ENCODE results near the gene NT5DC2.
A peak's percentile ranks its signal among the peaks of the same experiment; 100 is the strongest.
"Not testable (repeated sequence)": the region's sequence is repeated elsewhere in the genome, so short reads cannot be mapped to it uniquely, and the experiment has no call there.

The NT5DC2 gene

DNA sequence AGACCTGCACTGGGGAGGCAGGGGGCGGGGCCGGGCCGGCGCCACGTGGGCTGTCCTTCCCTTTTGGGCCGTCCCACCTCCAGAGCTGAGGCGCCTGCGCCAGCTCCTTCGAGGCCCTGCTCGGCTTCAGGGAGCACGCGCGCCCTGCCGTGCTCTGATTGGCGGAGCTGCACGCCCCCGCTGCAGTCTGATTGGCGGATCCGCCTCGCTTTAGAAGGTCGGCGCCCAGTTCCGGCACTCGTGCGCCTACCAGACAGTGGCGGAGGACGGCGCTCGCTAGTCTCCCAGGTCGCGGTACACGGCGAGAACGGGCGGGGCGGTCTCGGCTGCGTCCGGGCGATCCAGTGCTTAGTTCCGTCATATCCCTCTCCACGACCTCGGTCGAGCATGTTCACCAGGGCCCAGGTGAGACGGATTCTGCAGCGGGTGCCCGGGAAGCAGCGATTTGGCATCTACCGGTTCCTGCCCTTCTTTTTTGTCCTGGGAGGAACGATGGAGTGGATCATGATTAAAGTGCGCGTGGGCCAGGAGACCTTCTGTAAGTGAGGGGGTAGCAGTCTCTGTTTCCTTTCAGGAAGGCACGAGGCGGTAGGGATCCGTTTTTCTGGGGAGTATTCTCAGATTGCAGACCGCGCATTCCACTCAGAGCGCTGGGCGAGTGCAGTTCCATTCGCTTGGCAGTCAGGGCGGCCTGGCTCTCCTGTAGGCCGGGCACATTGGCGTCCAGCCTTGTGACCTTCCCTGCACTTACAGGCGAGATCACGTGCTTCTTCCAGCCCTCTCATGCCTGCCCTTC lies 2.9 kb upstream of the NT5DC2 start, which contains the start of gene UQCC5:
Gene UQCC5 (plus strand): TSS at position 237 of the 796 bp plus-strand sequence. CDS start 151 bp downstream, at position 388.
- DNase-seq, result peak; percentile 88 to 94

DNA sequence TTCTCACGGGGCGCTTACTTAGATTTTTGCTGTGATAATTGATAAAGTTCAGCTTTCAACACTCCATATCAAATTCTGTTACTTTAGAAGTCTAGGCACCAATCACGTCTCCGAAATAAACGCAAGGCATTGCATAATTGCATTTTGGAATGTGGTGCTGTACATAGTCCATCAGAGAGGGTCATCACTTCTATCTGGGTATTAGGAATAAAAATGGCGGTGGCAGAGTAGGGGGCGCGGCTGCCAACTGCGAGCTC lies 2.4 kb upstream of the NT5DC2 start:
- no peak for DNase-seq

DNA sequence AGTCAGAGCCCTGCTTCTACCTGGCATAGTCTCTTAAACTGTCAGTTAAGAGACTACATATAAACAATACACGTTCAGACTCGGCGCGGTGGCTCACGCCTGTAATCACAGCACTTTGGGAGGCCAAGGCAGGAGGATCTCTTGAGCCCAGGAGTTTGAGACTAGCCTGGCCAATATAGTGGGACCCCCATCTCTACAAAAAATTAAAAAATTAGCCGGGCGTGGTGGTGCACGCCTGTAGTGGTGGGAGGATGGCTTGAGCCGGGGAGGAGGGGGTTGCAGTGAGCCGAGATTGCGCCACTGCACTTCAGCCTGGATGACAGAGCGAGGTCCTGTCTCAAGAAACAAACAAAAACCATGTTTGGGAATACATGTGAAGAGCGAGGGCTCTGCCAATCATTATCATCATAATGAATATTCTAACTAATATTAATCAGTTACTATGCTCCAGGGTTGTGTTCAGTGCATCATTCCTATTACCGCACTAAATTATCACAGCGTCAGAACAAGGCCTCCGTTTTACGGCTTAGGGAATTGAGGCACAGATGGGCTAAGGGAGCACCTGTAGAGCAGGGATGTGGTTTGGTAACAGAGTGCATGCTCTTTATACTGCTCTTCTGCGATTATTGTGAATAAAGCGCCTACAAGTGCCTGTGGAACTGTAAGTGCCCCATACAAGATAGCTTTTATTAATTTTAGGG lies 1.9 kb upstream of the NT5DC2 start:
- no peak for DNase-seq

DNA sequence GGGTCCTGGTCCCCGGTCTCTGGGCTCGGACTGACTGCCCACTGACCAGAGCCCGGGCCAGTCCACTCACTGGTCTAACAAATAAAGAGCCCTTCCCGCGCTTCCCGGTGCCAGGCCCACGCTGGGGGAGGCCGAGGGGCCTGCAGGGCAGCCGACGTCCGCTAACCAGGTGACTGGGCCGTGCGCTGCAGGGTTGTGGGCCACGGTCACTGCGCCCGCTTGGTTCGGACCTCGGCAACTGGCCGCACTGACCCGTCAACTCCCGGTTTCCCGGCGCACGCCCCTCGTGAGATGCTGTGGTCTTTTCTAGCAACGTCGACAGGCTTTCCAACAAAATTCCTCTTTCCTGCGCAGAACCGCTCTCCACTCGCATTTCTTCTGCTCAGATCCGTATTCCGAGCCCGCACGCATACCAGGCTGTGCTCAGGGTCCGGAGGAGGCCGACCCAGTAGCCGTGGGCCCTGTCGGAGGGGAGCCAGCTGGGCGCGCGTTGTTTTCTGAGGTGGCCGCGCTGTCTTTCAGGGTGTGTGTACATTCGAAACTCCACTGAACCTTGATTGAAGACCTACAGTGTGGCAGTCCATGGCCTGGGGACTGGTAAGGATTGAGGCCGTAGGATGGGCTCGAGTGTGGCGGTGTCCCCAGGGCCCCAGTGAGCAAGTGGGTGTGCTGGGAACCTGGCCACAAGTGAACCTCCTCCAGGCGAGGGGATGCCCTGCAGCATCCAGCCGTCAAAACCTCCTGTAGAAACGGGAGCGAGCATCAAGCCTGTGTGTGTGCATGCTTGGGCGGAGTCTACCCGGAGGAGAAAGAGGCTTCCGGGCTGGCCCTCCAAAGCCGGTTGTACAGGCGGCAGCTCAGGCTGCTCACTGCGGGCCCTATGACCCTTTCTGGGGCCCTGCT lies 875 bp upstream of the NT5DC2 start:
- DNase-seq, result no peak

DNA sequence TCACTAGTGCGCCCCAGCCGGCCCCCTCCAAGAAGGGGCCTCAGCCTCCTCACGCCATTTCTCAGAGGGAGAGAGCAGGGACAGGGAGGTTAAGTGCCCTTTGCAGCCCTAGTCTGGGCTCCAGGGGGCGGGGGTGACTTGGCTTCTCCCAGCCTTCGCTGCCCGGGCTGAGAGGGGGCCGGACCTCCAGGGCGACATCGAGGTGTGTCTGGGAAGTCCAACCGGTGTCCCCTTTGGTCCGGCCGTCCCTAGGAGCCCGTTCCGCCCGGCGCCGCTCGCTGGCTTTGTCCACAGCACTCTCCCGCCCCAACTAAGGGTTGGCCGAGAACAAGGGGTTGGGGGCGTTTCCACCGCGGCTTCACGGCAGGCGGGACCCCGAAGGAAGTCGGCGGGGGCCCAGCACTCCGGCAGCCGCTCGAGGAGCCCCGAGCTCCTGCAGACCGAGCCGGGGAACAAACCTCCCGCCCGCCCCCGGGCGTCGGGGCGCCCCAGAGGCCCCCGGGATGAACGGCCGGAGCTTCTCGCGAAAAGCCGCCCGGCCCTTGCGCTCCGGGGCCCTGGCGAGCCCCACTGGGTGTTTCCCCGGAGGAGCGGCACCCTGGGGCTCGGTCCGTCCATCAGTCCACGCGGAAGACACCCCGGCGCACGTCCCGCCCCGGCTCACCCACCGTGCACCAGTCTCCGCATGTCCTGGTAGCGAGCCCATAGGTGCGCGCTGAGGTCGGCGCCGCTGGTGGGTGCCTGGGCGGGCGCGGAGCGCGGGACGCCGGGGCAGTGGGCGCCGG lies 627 bp downstream of the NT5DC2 start:
- no peak for DNase-seq

DNA sequence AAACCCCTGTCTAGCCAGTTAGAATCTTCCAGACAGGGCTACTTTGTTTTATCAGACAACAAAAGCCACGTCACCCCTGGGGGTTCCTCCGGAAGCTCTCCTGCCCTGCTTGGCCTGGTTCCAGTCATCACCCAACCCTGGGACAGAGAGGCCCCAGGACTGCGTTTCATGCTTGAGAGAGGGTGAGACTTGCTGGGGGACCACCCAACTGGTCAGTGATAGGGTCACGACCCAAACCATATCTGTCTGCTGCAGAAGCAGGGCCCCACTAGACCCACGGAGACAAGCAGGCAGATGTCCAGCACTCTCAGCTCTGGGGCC lies 1.2 kb downstream of the NT5DC2 start:
- DNase-seq, result no peak

DNA sequence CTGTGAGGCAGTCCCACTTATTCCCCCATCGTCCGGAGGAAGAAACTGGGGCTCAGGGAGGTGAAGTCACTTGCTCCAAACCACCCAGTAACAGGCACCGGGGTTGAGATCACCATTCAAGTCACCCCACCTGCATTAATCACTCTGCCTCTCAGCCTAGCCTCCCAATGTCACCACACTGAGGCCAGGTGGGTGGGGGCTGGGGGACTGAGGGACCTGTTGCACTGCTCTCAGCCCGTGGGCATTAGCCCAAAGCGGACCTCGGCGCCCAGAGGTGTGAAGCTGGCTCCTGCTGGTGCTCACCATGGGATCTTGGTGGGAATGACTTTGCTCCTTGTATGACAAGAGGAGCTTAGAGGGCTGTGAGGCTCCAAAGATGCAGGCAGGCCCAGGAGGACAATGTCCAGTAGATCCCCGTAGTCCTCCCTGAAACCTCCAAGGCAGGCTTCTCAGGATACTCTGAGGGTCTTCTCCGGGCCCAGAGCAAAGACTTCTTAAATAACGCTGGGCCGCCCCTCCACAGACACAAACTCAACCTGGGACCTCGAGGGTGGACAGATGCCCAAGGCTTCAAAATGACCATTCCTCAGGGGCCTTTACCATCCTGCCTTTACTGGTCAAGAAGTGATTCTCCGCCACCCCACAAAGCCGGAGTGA lies 1.7 kb downstream of the NT5DC2 start:
- DNase-seq, result no peak

DNA sequence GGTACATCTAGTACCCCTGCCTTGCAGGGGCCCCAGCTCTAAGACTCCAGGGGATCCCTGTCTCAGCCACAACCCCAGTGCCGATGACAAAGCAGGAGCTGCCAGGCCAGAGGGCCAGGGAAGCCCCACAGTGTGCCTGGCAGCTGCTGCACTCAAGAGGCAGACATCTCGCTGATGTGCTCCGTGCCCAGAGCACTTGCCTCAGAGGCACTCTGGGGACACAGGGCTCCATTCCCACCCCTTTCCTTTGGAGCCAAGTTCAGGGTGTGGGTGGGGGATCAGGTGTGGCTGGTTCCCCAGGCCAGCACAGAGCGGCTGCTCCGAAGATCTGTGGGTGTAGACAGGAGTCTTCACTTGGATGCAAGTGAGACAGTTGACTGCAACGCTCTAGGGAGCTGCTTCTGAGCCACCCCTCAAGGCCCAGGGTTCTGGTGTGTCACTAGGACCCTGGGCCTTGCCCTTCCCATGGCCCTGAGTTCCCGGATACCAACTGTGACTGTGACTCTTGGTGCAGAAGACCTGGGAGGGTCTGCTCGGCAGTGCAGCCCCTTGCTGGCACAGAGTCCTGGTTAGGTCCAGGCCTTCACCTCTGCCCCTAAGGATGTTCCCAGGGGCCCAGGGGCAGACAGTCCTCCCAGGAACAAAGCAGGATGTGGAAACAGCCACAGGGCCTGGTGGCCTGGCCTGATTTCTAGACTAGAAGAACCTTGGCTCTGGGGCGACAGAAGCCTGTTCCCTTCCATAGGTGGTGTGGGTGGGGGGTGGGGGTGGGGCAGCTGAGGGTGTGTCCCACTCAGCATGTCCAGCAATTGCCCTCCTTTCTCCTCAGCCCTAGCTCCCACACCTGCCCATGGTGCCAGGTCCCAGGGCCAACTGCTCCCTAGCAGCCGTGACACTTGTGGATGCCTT lies 2.5 kb downstream of the NT5DC2 start:
- DNase-seq, result no peak

DNA sequence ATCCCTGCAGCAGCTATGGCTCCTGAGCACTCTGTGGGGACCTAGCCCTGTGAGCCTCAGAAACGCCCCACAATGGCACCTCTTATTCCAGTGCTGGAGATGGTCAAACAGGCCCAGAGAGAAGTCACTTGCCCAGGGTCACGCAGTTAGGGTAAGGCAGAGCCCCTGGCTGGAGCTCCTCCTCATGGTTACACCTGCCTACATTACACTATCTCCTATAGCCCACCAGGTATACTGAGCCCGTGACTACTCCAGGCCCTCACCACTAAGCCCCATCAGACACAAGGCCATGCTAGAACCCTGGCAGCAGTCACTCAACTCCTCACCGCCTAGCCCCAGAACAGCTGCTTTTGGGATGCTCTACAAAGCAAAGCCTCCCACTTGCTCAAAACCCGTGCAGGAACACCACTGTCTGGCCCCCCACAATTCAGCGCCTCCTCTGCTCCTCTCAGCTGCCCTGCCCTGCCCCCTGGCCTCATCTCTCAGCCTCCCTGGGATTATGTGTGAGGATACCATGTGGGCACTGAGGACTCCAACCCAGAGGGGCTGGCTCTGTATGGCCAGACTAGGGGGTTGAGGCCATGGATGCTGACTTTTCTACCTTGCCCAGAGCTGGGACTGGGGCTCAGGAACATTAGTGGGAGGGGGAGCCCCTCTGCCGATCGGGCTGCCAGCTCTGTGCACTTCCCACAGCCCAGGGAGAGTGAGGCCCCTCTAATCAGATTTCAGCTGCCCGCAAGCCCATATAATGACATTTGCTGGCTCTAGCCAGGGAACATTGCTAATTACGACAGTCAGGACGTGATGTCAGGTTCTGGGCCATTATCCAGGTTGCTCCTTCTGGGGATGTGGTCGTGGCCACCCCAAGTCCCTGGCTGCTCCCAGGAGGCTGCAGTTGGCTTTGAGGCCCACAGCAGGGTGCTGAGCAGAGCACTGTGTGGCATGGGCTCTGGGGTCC lies 4.0 kb downstream of the NT5DC2 start:
- DNase-seq, result no peak

DNA sequence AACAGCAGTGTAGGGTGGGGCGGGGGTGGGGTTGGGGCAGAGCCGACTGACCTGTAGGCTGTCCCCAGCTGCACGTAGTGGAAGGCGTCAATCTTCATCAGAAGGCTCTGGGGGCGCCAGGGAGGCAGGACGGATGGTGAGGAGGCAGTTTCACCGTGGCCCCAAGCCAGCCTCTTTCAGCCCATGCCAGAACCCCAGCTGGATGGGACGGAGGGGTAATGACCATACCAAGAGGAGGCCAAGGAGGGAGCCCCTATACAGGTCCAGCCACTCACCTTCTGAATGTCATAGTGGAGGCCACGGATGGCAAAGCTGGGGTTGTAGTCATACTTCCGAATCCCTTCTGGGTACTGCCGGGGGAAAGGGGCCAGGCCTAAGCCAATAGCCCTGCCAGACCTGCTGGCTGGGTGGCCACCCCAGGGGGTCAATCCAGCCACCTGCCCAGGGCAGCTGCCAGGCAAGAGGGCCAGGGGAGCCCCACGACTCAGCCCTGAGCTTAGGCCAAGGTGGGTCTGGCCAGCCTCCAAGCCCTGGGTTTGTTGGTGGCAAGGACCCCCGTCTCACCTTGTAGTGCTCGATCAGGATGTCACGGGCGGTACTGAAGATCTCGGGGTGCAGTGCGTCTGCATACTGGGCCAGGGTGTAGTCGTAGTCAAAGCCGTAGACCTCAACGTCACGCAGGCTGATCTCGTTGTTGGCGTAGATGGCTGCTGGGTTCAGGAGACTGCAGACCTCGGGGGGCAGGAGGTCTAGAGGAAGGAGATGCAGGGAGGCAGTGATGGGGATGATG lies 4.9 kb downstream of the NT5DC2 start:
- DNase-seq, result no peak

DNA sequence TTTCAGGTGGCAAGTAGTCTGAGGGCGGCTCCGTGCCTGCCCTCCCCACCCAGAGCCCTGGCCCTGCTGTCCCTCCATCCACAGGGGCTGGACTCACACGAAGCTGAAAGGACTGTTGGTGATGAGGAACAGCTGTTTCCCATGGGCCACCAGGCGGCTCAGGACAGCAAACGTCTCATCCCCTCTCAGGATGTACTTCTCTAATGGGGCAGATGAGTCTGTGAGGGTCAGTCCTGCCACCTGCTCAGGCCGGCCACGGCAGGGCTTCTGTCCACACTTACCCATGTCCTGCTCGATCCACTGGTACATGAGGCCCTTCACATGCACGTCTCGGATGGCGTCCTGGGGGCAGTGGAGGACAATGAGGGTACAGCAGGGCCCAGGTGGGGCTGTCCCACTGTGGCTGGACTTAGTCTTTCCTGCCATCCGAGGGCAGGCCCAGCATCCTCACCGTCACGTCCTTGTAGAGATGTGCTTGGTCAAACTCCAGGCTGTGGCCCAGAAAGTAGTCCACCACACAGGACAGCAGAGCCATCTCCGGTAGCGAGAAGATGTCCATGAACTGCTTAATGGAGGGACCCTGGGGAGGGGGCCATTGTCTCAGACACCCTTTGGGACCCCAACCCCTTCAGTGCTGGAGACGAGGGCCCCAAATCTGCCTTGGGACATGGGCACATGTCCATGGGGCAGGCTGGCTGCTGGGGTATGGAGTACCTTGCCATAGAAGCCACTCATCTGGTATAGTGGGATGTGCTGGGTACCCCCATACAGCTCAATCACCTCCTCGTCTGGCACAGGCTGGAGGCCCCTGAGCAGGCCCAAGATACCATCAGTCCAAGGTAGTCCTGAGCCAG lies 5.7 kb downstream of the NT5DC2 start:
- DNase-seq, result no peak

DNA sequence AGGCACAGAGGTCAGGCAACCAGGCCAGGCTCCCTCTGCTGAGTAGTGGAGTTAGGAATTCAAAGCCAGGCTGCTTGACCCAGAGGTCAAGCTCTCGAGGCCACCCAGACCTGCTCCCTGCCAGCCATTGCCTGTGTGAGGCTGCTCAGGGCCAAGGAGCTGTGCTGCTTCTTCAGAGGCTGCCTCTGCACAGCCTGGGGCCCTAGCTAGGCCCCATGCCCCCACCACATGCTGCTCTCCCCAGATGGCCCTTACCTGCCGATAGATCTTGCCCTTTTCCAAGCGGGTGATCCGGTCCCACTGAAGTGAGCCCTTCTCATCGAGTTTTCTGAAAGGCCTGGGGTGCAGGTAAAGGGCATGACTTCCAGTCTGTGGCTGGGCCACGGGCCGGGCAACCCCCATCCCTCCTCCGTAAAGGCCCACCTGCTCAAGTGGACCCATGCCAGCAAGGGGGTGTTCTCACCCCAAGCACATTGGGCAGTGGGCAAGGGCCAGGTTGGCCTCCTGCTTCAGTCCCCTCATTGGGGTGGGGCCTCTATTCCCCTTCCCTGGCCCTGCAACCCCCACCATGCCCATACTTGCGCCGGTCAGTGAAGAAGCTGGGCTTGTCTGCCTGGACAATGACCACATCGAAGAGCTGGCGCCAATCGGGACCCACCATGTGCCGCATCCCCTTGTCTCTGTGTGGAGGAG lies 6.5 kb downstream of the NT5DC2 start:
- no peak for DNase-seq

DNA sequence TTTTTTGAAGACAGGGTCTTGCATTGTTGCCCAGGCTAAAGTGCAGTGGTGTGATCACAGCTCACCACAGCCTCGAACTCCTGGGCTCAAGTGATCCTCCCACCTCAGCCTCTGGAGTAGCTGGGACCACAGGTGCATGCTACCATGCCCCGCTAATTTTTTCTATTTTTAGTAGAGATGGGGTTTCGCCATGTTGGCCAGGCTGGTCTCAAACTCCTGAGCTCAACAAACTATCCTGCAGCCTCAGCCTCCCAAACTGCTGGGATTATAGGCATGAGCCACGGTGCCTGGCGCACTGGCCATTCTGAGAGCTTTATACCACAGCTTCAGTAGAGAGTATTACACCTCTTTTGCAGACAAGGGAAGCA lies 7.0 kb downstream of the NT5DC2 start:
- DNase-seq, result not testable (repeated sequence)

DNA sequence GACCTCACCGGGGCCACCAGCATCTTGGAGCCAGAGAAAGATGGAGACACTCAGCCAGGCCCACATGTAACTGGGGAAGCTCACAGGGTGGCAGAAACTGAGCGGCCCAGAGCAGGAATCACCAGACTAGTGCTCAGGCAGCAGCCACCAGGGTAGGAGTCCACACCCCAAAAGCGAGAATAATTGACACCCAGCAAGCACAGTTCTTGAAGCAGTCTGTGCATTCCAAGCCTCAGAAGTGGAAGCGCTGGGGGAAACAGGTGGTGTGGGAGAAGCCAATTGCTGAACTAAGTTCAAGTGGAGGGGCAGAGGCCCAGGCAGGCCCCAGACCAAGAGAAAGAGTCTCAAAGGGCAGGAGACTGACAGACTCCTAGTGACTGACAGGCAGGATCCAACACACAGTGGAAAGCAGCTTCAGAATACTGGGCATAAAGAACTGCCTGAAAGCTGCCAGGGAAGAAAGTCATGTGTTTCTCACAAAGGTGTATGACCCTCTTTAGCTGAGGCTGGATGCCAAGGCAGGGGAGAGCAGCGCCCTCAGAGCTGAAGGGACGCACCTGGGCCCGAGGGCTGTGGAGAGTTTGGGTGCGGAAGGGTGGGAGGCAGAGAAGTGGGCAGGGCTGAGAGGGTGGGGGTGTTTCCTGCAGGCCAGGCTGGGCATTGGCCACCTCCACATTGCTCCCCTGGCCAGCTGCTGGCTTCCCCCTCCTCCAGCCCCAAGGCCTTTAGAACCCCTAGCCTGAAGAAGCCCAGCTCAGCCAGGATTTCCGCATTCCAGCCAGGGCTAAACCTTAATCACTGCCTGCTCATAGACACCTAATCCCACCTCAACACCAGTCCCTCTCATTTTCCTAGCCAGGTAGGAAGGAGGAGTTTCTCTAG lies 7.7 kb downstream of the NT5DC2 start:
- no peak for DNase-seq

DNA sequence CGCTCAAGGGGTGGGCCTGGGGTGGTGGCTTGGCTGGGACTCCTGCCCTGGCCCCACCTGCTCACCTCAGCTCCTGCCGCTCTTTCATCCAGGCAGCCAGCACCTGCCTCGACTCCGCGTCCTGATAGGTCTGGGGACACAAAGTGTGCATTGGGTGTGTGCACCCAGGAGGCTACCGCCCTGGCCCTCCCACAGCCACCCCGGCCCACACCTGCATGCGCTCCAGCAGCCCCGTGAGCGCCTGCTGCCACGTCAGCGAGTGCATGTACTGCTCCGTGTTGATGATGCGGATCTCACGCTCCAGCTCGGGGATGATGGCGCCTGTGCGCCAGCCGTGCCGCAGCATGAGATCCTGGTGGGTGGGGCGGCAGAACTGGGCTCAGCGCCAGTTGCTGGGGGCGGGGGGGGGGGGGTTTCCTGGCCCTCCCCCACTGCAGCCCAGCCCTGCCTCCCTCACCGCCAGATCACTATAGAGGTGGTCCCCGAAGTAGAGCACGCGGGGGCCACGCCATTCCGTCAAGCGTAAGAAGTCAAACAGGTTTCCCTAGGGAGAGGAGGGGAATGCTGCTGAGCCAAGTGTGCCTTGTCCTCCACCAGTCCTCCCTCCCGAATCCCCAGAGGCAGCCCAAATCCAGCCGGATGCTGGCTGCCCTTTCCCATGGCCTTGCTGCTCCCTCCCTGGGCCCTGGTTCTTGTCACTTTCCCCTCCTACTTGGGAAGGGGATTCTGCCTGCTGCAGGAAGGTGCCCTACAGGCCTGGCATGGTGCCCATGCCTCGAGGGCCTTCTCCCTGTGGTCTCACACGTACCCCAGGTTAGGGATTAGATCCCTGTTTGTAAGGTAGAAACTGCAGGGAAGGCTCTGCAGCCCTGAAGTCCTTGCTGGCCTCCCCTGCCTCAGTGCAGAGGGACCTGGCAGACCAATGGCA lies 8.6 kb downstream of the NT5DC2 start:
- DNase-seq, result no peak
